Tibial nerve (tissue), 4 donors: Measurements from ENCODE around the gene SURF2.

Experiments
- CTCF ChIP-seq, 5 experiments: fragments of 200-600 bp in 3 of 5; fragments of 450-650 bp in 2 of 5; sonication (generic) in 3 of 5; IDR thresholded peaks; one replicate each; pipeline ENCODE4 v1.5.1; 2016 to 2019; ENCODE audit warnings: antibody characterized with exemption in 5 of 5, mild to moderate bottlenecking in 3 of 5, moderate library complexity in 2 of 5
- EP300 ChIP-seq, 2 donors: sonication (generic); formaldehyde crosslinking; IDR thresholded peaks; one replicate each; pipeline ENCODE4 v1.6.1; 2017; ENCODE audit warnings: antibody characterized with exemption in 2 of 2, mild to moderate bottlenecking in 1 of 2
- POLR2A ChIP-seq, 2 donors: fragments of 450-650 bp; IDR thresholded peaks; one replicate each; pipeline ENCODE4 v1.6.1; 2017; ENCODE audit warnings: antibody characterized with exemption in 2 of 2, mild to moderate bottlenecking in 2 of 2, moderate library complexity in 2 of 2

GRCh38 chr9:133307301-133307700 lies 49.0 kb upstream of the SURF2 start:
- TF ChIP-seq CTCF (IDR thresholded peaks at IDR 0.05): no peak
- no peak for TF ChIP-seq POLR2A (IDR thresholded peaks at IDR 0.05)
- no peak for TF ChIP-seq EP300 (IDR thresholded peaks at IDR 0.05)
